ENCODE results near the gene HOATZ.

HOATZ gene

DNA sequence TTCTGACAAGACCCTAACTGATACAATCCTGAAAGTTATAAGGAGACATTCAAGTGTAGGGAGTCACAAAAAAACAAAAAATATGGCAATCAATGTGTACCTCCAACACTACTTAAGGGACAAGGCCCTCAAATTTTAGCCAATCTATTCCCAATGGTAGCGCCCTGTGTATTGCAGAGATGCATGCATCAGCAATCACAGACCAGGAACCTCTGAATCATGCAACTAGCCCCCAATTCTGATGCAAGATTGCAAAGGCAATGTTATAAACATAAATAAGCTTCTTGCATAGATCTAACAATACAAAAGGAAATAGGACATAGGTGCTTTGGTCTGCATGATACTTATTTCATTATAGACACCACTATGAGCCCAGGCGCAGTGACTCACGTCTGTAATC, 58.0 kb downstream of the HOATZ start:
- H3K27me3 ChIP-seq (ENCODE audit: insufficient read depth, low read depth, severe bottlenecking), result no peaks in the 10 kb centered on the region
- TF ChIP-seq, protein P1, sequence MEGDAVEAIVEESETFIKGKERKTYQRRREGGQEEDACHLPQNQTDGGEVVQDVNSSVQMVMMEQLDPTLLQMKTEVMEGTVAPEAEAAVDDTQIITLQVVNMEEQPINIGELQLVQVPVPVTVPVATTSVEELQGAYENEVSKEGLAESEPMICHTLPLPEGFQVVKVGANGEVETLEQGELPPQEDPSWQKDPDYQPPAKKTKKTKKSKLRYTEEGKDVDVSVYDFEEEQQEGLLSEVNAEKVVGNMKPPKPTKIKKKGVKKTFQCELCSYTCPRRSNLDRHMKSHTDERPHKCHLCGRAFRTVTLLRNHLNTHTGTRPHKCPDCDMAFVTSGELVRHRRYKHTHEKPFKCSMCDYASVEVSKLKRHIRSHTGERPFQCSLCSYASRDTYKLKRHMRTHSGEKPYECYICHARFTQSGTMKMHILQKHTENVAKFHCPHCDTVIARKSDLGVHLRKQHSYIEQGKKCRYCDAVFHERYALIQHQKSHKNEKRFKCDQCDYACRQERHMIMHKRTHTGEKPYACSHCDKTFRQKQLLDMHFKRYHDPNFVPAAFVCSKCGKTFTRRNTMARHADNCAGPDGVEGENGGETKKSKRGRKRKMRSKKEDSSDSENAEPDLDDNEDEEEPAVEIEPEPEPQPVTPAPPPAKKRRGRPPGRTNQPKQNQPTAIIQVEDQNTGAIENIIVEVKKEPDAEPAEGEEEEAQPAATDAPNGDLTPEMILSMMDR (IDR thresholded peaks at IDR 0.05; ENCODE audit: low read depth, low read length), result no peak
- H3K36me3 ChIP-seq, result no peaks in the 10 kb centered on the region
- H3K4me3 ChIP-seq (ENCODE audit: low read depth, low read length), result no peak overlapping the region
- no peak for DNase-seq
- no peak overlapping the region for H3K27ac ChIP-seq
- H3K9me3 ChIP-seq (ENCODE audit: severe bottlenecking), result no peaks in the 10 kb centered on the region

GRCh38 chr11:111573821-111574249, 59.3 kb downstream of the HOATZ start:
- TF ChIP-seq, protein P1 (IDR thresholded peaks at IDR 0.05; ENCODE audit: low read depth, low read length), result no peak
- Histone ChIP-seq H3K9me3 (ENCODE audit: severe bottlenecking) (no peaks in the 10 kb centered on the region), H3K27me3 (ENCODE audit: insufficient read depth, low read depth, severe bottlenecking) (no peaks in the 10 kb centered on the region), H3K36me3 (no peaks in the 10 kb centered on the region), H3K4me3 (ENCODE audit: low read depth, low read length) (no peak overlapping the region), H3K27ac (no peak overlapping the region)
- DNase-seq, result no peak

- Histone ChIP-seq H3K9me3 (ENCODE audit: severe bottlenecking) (no peaks in the 10 kb centered on the region), H3K36me3 (no peaks in the 10 kb centered on the region), H3K4me3 (ENCODE audit: low read depth, low read length) (no peak overlapping the region), H3K27me3 (ENCODE audit: insufficient read depth, low read depth, severe bottlenecking) (no peaks in the 10 kb centered on the region), H3K27ac (no peak overlapping the region)
- DNase-seq, result no peak
- TF ChIP-seq, protein P1 (IDR thresholded peaks at IDR 0.05; ENCODE audit: low read depth, low read length), result no peak; the same call in 1 of the 2 replicates
Observed at GRCh38 chr11:111574373-111575225, 60.0 kb downstream of the HOATZ start.

DNA sequence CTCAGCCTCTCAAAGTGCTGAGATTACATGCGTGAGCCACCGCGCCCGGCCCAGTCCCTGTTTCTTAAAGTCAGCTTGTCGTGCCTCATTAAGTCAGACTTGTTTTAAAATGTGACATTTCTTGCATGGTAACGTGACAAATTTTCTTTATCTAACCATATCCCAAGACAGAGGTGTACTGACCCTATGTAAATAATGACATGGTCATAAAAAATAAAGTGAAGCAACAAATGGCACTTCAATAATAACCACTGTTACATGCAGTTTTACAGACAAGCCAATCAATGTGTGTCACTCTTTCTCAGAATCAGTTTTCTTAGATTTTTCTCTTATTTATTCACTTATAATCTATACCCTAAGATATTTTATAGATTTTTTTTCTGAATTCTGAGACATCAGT, 61.2 kb downstream of the HOATZ start:
- Histone ChIP-seq H3K4me3 (ENCODE audit: low read depth, low read length) (no peak overlapping the region), H3K27ac (no peak overlapping the region), H3K9me3 (ENCODE audit: severe bottlenecking) (no peaks in the 10 kb centered on the region), H3K36me3 (no peaks in the 10 kb centered on the region), H3K27me3 (ENCODE audit: insufficient read depth, low read depth, severe bottlenecking) (no peaks in the 10 kb centered on the region)
- TF ChIP-seq, protein P1 (IDR thresholded peaks at IDR 0.05; ENCODE audit: low read depth, low read length), result no peak
- DNase-seq, result no peak

DNA sequence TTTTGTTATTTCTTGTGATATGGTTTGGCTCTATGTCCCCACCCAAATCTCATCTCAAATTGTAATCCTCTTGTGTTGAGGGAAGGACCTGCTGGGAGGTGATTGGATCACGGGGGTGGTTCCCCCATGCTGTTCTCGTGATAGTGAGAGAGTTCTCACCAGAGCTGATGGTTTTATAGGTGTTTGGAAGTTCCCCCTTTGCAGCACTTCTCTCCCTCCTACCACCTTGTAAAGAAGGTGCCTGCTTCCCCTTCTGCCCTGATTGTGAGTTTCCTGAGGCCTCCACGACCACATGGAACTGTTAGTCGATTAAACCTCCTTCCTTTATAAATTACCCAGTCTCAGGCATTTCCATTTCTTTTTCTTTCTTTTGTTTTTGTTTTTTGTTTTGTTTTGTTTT, 63.2 kb downstream of the HOATZ start:
- no peak for DNase-seq
- Histone ChIP-seq H3K4me3 (ENCODE audit: low read depth, low read length) (no peak overlapping the region), H3K27ac (no peak overlapping the region), H3K9me3 (ENCODE audit: severe bottlenecking) (no peaks in the 10 kb centered on the region), H3K27me3 (ENCODE audit: insufficient read depth, low read depth, severe bottlenecking) (no peaks in the 10 kb centered on the region), H3K36me3 (no peaks in the 10 kb centered on the region)
- TF ChIP-seq, protein P1 (IDR thresholded peaks at IDR 0.05; ENCODE audit: low read depth, low read length), result no peak
